ENCODE results near the gene LYSMD4. TPM values are rescaled to one million over a fixed set of nuclear protein-coding genes. Genes with fewer than 3 reads are reported as not detected.
"Not testable (repeated sequence)": the region's sequence is repeated elsewhere in the genome, so short reads cannot be mapped to it uniquely, and the experiment has no call there.

The LYSMD4 gene
- total RNA-seq (10 to 100 TPM in 1 of 2 donors, 1 to 10 TPM in 1; 7.7 to 14.3 TPM), polyA plus RNA-seq (10 to 100 TPM in 1 of 2 donors, 1 to 10 TPM in 1; 1.9 to 12.4 TPM)
- long read RNA-seq, donor 1, transcript LYSMD4-210 (2 exons, 2,431 nt), result major isoform, 5 of 28 reads
- long read RNA-seq, donor 1, partial matches to known transcripts, result 1 of 28 reads
- long read RNA-seq, donor 1, other reads (novel, unspliced or antisense), result 18 of 28 reads
- long read RNA-seq, donor 2, partial matches to known transcripts, result 1 of 17 reads
- long read RNA-seq, donor 2, other reads (novel, unspliced or antisense), result 12 of 17 reads

DNA sequence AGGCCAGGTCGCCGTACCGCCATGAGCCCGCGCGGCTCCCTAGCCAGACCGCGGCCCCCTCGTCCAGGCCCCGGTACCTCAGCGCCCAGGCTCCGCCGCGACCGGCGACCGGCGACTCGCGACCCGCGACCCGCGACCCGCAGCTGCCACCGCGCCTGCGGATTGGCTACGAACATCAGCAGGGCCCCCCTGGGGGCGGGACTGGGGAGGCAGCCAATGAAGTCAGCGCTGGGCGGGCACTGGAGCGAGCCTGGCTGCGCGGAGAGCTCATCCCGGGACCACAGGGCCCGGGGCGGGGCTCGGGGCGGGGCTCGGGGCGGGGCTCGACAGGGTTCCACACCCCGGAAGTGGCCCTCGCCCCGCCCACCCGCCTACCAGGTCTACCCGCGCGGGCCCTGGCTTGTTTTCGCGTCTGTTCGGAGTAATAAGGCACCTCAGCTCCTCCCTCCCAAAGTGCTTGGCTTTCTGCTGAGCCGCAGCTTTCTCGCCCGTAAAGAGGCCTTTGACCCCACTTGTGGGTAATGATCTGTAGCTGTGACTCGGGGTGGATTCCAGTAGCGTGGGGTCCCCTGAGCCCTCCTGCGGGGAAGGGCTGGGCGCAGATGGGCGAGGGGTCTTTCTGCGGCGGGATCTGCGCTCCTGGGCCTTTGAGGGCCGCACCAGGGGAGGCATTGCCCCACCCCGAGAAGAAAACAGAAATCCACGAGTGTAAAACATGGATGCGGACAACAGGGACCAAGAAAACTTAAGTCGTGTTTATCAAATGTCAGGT is at the start of gene LYSMD4:
Gene LYSMD4 (minus strand): TSS at position 170 of the 772 bp plus-strand sequence. CDS start 1,438 bp downstream, outside the sequence.
- peak; percentile 99 to 100 for DNase-seq
- no peaks in the 10 kb centered on the region for H3K27me3 ChIP-seq (ENCODE audit: control insufficient read depth in 1 of 2, insufficient read depth in 2 of 2, low read length in 1 of 2)
- no peaks in the 10 kb centered on the region for H3K9me3 ChIP-seq (ENCODE audit: control insufficient read depth, low read length)
- intact Hi-C loops (cut with DNase I), result loop anchor here in 1 of 2 donors (5.0 to 10.0 kb wide), 2 partner anchors 461 to 629 kb away; partner anchors contain the start of gene SYNM
- H3K27ac ChIP-seq (ENCODE audit: low read depth in 1 of 2, low read length in 2 of 2), result peak within 1 kb of the TSS in 1 of 2 donors; percentile 71
- WGBS, 2 donors, result 8 to 10% methylated on average over 49 to 69 of the region's 69 CpGs
- H3K4me3 ChIP-seq (ENCODE audit: low read length in 2 of 2), result peak within 1 kb of the TSS; percentile 88 to 92
- no peaks in the 10 kb centered on the region for H3K36me3 ChIP-seq (ENCODE audit: control insufficient read depth in 1 of 2, insufficient read depth in 2 of 2, low read length in 1 of 2)
- ATAC-seq (ENCODE audit: low FRiP score), result peak; percentile 98
- H3K4me1 ChIP-seq (ENCODE audit: control insufficient read depth in 1 of 2, insufficient read depth in 2 of 2, low read length in 2 of 2), result no peaks in the 10 kb centered on the region

DNA sequence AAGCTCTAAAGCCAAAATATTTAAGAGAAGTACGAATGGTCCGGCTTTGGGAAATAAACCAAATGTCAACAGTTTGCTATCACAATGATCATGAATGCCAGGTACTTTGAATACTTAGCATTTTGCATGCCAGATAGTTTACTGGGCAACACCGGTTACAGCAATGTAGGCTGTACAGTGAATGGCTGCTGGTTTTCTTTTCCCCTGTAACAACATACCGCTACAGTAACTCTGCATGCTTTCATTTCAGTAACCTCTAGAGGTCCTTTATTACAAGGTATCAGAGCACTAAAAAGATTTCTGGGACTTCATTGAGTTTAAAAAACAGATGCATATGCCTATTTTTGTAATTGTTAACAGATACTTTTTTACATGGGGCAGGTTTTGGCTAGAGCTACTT is 48.8 kb upstream of the LYSMD4 start:
- H3K36me3 ChIP-seq (ENCODE audit: control insufficient read depth in 1 of 2, insufficient read depth in 2 of 2, low read length in 1 of 2), result not testable (repeated sequence)

DNA sequence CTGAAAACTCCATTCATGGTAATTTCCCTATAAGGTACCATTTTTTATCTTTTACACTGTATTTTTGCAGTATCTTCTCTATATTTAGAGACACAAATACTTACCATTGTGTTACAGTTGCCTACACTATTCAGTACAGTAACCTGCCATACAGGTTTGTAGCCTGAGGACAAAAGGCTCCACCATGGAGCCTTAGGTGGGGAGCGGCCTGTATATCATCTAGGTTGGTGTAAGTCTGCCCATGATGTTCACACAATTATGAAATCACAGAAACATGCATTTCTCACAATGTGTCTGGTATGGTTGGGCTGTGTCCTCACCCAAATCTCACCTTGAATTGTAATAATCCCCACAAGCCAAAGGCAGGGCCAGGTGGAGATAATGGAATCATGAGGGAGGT is 43.9 kb upstream of the LYSMD4 start:
- 98 to 99% methylated on average over 1 of the region's 1 CpG for WGBS, 2 donors

More for the DNA sequence above, 48.8 kb upstream of the LYSMD4 start:
- DNase-seq; H3K4me1 ChIP-seq (ENCODE audit: control insufficient read depth in 1 of 2, insufficient read depth in 2 of 2, low read length in 2 of 2); H3K9me3 ChIP-seq (ENCODE audit: control insufficient read depth, low read length); H3K27me3 ChIP-seq (ENCODE audit: control insufficient read depth in 1 of 2, insufficient read depth in 2 of 2, low read length in 1 of 2); H3K4me3 ChIP-seq (ENCODE audit: low read length in 2 of 2); intact Hi-C loops (cut with DNase I); H3K27ac ChIP-seq (ENCODE audit: low read depth in 1 of 2, low read length in 2 of 2); ATAC-seq (ENCODE audit: low FRiP score): not testable (repeated sequence)
- 10 to 22% methylated on average over 2 of the region's 4 CpGs for WGBS, 2 donors

DNA sequence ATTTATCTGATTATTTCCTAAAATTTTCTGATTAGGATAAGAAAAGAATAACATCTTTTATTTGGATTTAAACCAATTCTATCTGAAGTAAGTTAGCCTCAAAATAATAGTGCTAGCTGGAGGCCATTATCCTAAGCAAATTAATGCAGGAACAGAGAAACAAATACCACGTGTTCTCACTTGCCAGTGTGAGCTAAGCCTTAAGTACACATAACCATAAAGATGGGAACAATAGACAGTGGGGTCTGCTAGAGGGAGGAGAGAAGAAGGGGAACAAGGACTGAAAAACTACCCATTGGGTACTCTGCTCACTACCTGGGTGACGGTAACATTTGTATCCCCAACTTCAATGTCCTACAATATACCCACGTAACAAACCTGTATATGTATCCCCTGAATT is 31.3 kb upstream of the LYSMD4 start:
- H3K4me1 ChIP-seq (ENCODE audit: control insufficient read depth in 1 of 2, insufficient read depth in 2 of 2, low read length in 2 of 2), result no peaks in the 10 kb centered on the region
- H3K4me3 ChIP-seq (ENCODE audit: low read length in 2 of 2), result no peak overlapping the region
- H3K27me3 ChIP-seq (ENCODE audit: control insufficient read depth in 1 of 2, insufficient read depth in 2 of 2, low read length in 1 of 2), result no peaks in the 10 kb centered on the region
- H3K27ac ChIP-seq (ENCODE audit: low read depth in 1 of 2, low read length in 2 of 2), result no peak overlapping the region
- intact Hi-C loops (cut with DNase I), result no loop called here
- no peaks in the 10 kb centered on the region for H3K36me3 ChIP-seq (ENCODE audit: control insufficient read depth in 1 of 2, insufficient read depth in 2 of 2, low read length in 1 of 2)
- no peak for DNase-seq
- 85 to 88% methylated on average over 3 of the region's 3 CpGs for WGBS, 2 donors
- no peak for ATAC-seq (ENCODE audit: low FRiP score)
- no peaks in the 10 kb centered on the region for H3K9me3 ChIP-seq (ENCODE audit: control insufficient read depth, low read length)

More for the DNA sequence above, 43.9 kb upstream of the LYSMD4 start:
- Histone ChIP-seq H3K36me3 (ENCODE audit: control insufficient read depth in 1 of 2, insufficient read depth in 2 of 2, low read length in 1 of 2) (no peaks in the 10 kb centered on the region), H3K4me3 (ENCODE audit: low read length in 2 of 2) (no peak overlapping the region), H3K27me3 (ENCODE audit: control insufficient read depth in 1 of 2, insufficient read depth in 2 of 2, low read length in 1 of 2) (no peaks in the 10 kb centered on the region), H3K27ac (ENCODE audit: low read depth in 1 of 2, low read length in 2 of 2) (no peak overlapping the region), H3K9me3 (ENCODE audit: control insufficient read depth, low read length) (no peaks in the 10 kb centered on the region), H3K4me1 (ENCODE audit: control insufficient read depth in 1 of 2, insufficient read depth in 2 of 2, low read length in 2 of 2) (no peaks in the 10 kb centered on the region)
- no peak for DNase-seq
- ATAC-seq (ENCODE audit: low FRiP score), result no peak
- intact Hi-C loops (cut with DNase I), result no loop called here

DNA sequence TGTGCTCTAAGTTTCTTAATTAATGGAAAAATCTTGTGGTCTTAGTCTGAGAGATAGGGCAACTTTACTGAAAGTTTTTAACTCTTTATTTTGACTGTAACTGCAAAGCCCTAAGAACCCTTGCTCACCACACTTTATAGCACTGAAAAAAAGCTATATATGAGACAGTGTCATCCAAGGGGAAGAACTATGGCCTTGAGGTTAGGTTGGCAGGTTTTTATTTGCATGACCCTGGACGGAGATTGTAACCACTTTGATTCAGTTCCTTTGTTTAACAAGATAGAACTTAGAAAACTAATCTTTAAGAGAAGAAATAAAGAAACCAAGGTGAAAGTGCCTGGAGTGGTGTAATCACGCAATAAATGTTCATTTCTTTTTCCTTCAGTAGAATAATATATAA is 30.6 kb upstream of the LYSMD4 start:
- no peaks in the 10 kb centered on the region for H3K4me1 ChIP-seq (ENCODE audit: control insufficient read depth in 1 of 2, insufficient read depth in 2 of 2, low read length in 2 of 2)
- H3K9me3 ChIP-seq (ENCODE audit: control insufficient read depth, low read length), result no peaks in the 10 kb centered on the region
- no peaks in the 10 kb centered on the region for H3K36me3 ChIP-seq (ENCODE audit: control insufficient read depth in 1 of 2, insufficient read depth in 2 of 2, low read length in 1 of 2)
- H3K27ac ChIP-seq (ENCODE audit: low read depth in 1 of 2, low read length in 2 of 2), result no peak overlapping the region
- no peaks in the 10 kb centered on the region for H3K27me3 ChIP-seq (ENCODE audit: control insufficient read depth in 1 of 2, insufficient read depth in 2 of 2, low read length in 1 of 2)
- intact Hi-C loops (cut with DNase I), result no loop called here
- ATAC-seq (ENCODE audit: low FRiP score) (no peak), DNase-seq (no peak)
- WGBS, 2 donors, result 94 to 96% methylated on average over 2 of the region's 2 CpGs
- no peak overlapping the region for H3K4me3 ChIP-seq (ENCODE audit: low read length in 2 of 2)

DNA sequence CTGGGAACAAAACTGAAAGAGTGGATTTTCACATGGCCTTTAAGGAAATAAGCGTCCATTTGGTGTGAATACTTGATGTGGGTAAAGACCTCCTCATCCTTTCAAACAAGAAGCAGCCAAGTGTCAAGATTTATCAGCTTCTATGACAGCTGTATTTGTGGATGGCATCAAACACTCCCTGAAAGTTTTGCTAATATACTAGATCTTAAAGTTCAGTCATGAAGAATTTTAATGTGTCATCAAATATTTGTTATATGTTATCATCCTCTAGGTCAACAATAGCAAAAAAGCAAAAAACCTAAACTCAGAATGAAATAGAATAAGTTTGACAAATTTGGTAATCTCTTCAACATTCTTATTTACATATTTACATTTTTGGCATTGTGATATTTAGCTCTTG is 29.1 kb upstream of the LYSMD4 start:
- WGBS, 2 donors, result 94 to 96% methylated on average over 1 of the region's 1 CpG
- Histone ChIP-seq H3K36me3 (ENCODE audit: control insufficient read depth in 1 of 2, insufficient read depth in 2 of 2, low read length in 1 of 2) (no peaks in the 10 kb centered on the region), H3K27ac (ENCODE audit: low read depth in 1 of 2, low read length in 2 of 2) (no peak overlapping the region), H3K27me3 (ENCODE audit: control insufficient read depth in 1 of 2, insufficient read depth in 2 of 2, low read length in 1 of 2) (no peaks in the 10 kb centered on the region), H3K4me1 (ENCODE audit: control insufficient read depth in 1 of 2, insufficient read depth in 2 of 2, low read length in 2 of 2) (no peaks in the 10 kb centered on the region), H3K4me3 (ENCODE audit: low read length in 2 of 2) (no peak overlapping the region), H3K9me3 (ENCODE audit: control insufficient read depth, low read length) (no peaks in the 10 kb centered on the region)
- DNase-seq (no peak), ATAC-seq (ENCODE audit: low FRiP score) (no peak)
- intact Hi-C loops (cut with DNase I), result no loop called here

DNA sequence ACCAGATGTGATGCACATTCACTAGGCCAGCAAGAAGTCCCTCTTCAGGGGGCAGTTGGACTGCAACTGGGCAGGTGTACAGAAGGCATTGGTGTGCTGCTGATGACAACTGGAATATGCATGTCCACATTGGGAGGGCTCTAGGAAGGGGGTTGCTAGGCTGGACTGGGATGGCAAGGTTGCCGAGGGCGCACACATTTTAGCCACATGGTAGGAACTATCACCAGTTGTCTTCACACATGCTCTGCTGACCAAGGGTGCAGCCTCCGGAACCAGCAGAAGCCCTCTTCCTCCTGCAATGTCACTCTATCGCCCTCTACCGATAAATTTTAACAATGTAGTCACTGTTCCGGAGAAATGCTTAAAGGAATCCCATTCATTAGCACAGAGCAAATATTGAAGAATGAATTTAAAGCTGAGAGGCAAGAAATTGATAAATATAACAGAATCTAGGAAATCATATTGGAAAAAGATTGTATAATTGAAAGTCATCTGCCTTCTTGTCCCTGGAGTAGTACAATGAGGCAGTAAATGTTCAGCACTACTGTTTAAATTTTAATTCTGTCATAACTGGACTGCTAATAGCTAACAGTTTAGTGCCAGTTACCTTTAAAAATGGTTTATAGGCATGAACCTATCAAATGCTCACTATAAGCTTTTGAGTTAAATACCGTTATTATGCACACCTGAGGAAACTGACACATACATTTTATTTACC is 22.6 kb upstream of the LYSMD4 start:
- Histone ChIP-seq H3K4me3 (ENCODE audit: low read length in 2 of 2) (no peak overlapping the region), H3K27ac (ENCODE audit: low read depth in 1 of 2, low read length in 2 of 2) (no peak overlapping the region), H3K4me1 (ENCODE audit: control insufficient read depth in 1 of 2, insufficient read depth in 2 of 2, low read length in 2 of 2) (no peaks in the 10 kb centered on the region), H3K27me3 (ENCODE audit: control insufficient read depth in 1 of 2, insufficient read depth in 2 of 2, low read length in 1 of 2) (no peaks in the 10 kb centered on the region), H3K36me3 (ENCODE audit: control insufficient read depth in 1 of 2, insufficient read depth in 2 of 2, low read length in 1 of 2) (no peaks in the 10 kb centered on the region), H3K9me3 (ENCODE audit: control insufficient read depth, low read length) (no peaks in the 10 kb centered on the region)
- DNase-seq, result peak in 1 of 2 donors; percentile 61
- WGBS, 2 donors, result 5 to 9% methylated on average over 7 of the region's 7 CpGs
- peak; percentile 78 for ATAC-seq (ENCODE audit: low FRiP score)
- intact Hi-C loops (cut with DNase I), result loop anchor here in 1 of 2 donors (2.0 kb wide), 1 partner anchor 483 kb away; no protein-coding TSS in a partner anchor

DNA sequence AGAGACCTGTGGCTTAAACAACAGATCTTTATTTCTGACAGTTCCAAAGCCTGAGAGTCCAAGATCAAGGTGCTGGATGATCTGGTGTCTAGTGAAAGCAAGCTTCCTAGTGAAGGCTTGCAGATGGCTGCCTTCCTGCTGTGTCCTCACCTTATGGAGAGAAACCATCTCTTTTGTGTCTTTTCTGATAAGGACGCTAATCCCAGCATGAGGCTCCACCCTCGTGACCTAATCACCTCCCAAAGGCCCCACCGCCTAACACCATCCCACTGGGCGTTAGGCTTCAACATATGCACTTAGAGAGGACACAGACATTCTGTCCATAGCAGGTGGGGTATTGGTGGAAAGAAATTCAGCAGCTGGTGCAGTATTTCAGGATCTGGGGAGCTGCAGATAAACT is 19.8 kb upstream of the LYSMD4 start:
- Histone ChIP-seq H3K36me3 (ENCODE audit: control insufficient read depth in 1 of 2, insufficient read depth in 2 of 2, low read length in 1 of 2) (no peaks in the 10 kb centered on the region), H3K27me3 (ENCODE audit: control insufficient read depth in 1 of 2, insufficient read depth in 2 of 2, low read length in 1 of 2) (no peaks in the 10 kb centered on the region), H3K4me1 (ENCODE audit: control insufficient read depth in 1 of 2, insufficient read depth in 2 of 2, low read length in 2 of 2) (no peaks in the 10 kb centered on the region), H3K27ac (ENCODE audit: low read depth in 1 of 2, low read length in 2 of 2) (no peak overlapping the region), H3K4me3 (ENCODE audit: low read length in 2 of 2) (no peak overlapping the region), H3K9me3 (ENCODE audit: control insufficient read depth, low read length) (no peaks in the 10 kb centered on the region)
- WGBS, 2 donors, result 90 to 93% methylated on average over 4 of the region's 4 CpGs
- intact Hi-C loops (cut with DNase I), result no loop called here
- no peak for DNase-seq
- ATAC-seq (ENCODE audit: low FRiP score), result no peak
